Measurements from ENCODE around the gene ANXA6.

ANXA6 gene

GRCh38 chr5:151100681-151101080 is 56.9 kb downstream of the ANXA6 start:
- DNase-seq (ENCODE audit: low read depth): no peak

GRCh38 chr5:151098768-151099121 is 58.8 kb downstream of the ANXA6 start:
- no peak for DNase-seq (ENCODE audit: low read depth)

GRCh38 chr5:151097820-151098767 is 59.5 kb downstream of the ANXA6 start:
- DNase-seq (ENCODE audit: low read depth): no peak

- DNase-seq (ENCODE audit: low read depth): no peak
Observed at GRCh38 chr5:151097061-151097460, 60.5 kb downstream of the ANXA6 start.

- DNase-seq (ENCODE audit: low read depth): no peak
Observed at GRCh38 chr5:151096001-151096373, 61.6 kb downstream of the ANXA6 start.

- no peak for DNase-seq (ENCODE audit: low read depth)
Observed at GRCh38 chr5:151095341-151096000, 62.1 kb downstream of the ANXA6 start.

- DNase-seq (ENCODE audit: low read depth): no peak
Observed at GRCh38 chr5:151094852-151095245, 62.7 kb downstream of the ANXA6 start.

GRCh38 chr5:151094030-151094851 is 63.3 kb downstream of the ANXA6 start:
- no peak for DNase-seq (ENCODE audit: low read depth)

GRCh38 chr5:151093476-151093889 is 64.1 kb downstream of the ANXA6 start:
- peak; percentile 85 for DNase-seq (ENCODE audit: low read depth)

- no peak for DNase-seq (ENCODE audit: low read depth)
Observed at GRCh38 chr5:151092762-151093161, 64.8 kb downstream of the ANXA6 start.

- DNase-seq (ENCODE audit: low read depth): no peak
Observed at GRCh38 chr5:151089726-151090125, 67.9 kb downstream of the ANXA6 start.

GRCh38 chr5:151088986-151089385 is 68.6 kb downstream of the ANXA6 start:
- no peak for DNase-seq (ENCODE audit: low read depth)

- no peak for DNase-seq (ENCODE audit: low read depth)
Observed at GRCh38 chr5:151087486-151087885, 70.1 kb downstream of the ANXA6 start.

- DNase-seq (ENCODE audit: low read depth): no peak
Observed at GRCh38 chr5:151086905-151087360, 70.6 kb downstream of the ANXA6 start.

GRCh38 chr5:151086192-151086869 is 71.2 kb downstream of the ANXA6 start:
- no peak for DNase-seq (ENCODE audit: low read depth)

GRCh38 chr5:151085517-151086041 is 72.0 kb downstream of the ANXA6 start:
- no peak for DNase-seq (ENCODE audit: low read depth)

- DNase-seq (ENCODE audit: low read depth): no peak
Observed at GRCh38 chr5:151084363-151084762, 73.2 kb downstream of the ANXA6 start.

- DNase-seq (ENCODE audit: low read depth): no peak
Observed at GRCh38 chr5:151083081-151083676, 74.4 kb downstream of the ANXA6 start.

- DNase-seq (ENCODE audit: low read depth): no peak
Observed at GRCh38 chr5:151082282-151082902, 75.2 kb downstream of the ANXA6 start.

- no peak for DNase-seq (ENCODE audit: low read depth)
Observed at GRCh38 chr5:151081431-151082281, 75.9 kb downstream of the ANXA6 start.
